Measurements from ENCODE around the gene B3GNT8.

- TF ChIP-seq ZNF274 (IDR thresholded peaks at IDR 0.05; ENCODE audit: low read depth, low read length), result no peak
- no peak for TF ChIP-seq SUZ12 (IDR thresholded peaks at IDR 0.05; ENCODE audit: extremely low read depth, insufficient read depth, insufficient read length)
These were observed 22.1 kb upstream of the B3GNT8 start for GRCh38 chr19:41449079-41449864.

Measured in NT2/D1 (cell line).